HFF-Myc (cell line): ENCODE data around the gene MEIKIN.

ENCODE experiments used
- DNase-seq: peaks from one replicate; pipeline ENCODE4 v3.0.0-alpha.2; 2011; ENCODE audit warnings: low read depth; ENCODE audit errors: extremely low read depth
- H3K4me3 ChIP-seq: replicated peaks from 2 replicates; pipeline ENCODE4 v1.5.1; 2011; ENCODE audit warnings: low read depth, mild to moderate bottlenecking, control low read depth, low read length
- CTCF ChIP-seq: IDR thresholded peaks from 2 replicates; pipeline ENCODE4 v1.5.1; 2012; ENCODE audit warnings: mild to moderate bottlenecking, low read depth, low read length, control low read depth; ENCODE audit errors: missing control alignments

The MEIKIN gene

GRCh38 chr5:131947445-131947844 is 2.0 kb upstream of the MEIKIN start:
- TF ChIP-seq CTCF = no peak
- no peak overlapping the region for H3K4me3 ChIP-seq
- no peak for DNase-seq

GRCh38 chr5:131944702-131945550 is 537 bp downstream of the MEIKIN start:
- no peak overlapping the region for H3K4me3 ChIP-seq
- no peak for DNase-seq
- TF ChIP-seq CTCF = no peak

GRCh38 chr5:131943916-131944315 is 1.5 kb downstream of the MEIKIN start:
- no peak for DNase-seq
- H3K4me3 ChIP-seq = no peak overlapping the region
- no peak for TF ChIP-seq CTCF

GRCh38 chr5:131942016-131942415 is 3.4 kb downstream of the MEIKIN start:
- DNase-seq = no peak
- H3K4me3 ChIP-seq = no peak overlapping the region
- no peak for TF ChIP-seq CTCF

GRCh38 chr5:131939690-131940345 is 5.6 kb downstream of the MEIKIN start:
- no peak overlapping the region for H3K4me3 ChIP-seq
- no peak for TF ChIP-seq CTCF
- DNase-seq = no peak

GRCh38 chr5:131932235-131932634 is 13.2 kb downstream of the MEIKIN start:
- no peak overlapping the region for H3K4me3 ChIP-seq
- TF ChIP-seq CTCF = no peak
- no peak for DNase-seq

GRCh38 chr5:131928957-131929356 is 16.5 kb downstream of the MEIKIN start:
- DNase-seq = no peak
- TF ChIP-seq CTCF = no peak
- no peak overlapping the region for H3K4me3 ChIP-seq
